Esophagus squamous epithelium (tissue), 5 donors: ENCODE data around the gene MYO1D. TPM values are rescaled to one million over a fixed set of nuclear protein-coding genes. Genes with fewer than 3 reads are reported as not detected.

Source experiments
- DNase-seq: peaks from one replicate; lab custom pipeline; 2025; lab: John Stamatoyannopoulos, UW
- H3K27ac ChIP-seq, 4 donors: fragments of 200-600 bp; sonication (generic); one replicate each; pipeline ENCODE4 v1.5.1; 2016 to 2019; ENCODE audit warnings: mild to moderate bottlenecking in 1 of 4
- H3K27me3 ChIP-seq, 4 donors: fragments of 200-600 bp; sonication (generic); 1 replicate in 3 of 4; 2 replicates in 1 of 4; pipeline versions ENCODE4 v1.5.1 to v1.6.0; 2017 to 2021; ENCODE audit warnings: antibody characterized with exemption in 1 of 4
- H3K36me3 ChIP-seq, 3 donors: fragments of 200-600 bp; sonication (generic); one replicate each; pipeline ENCODE4 v1.5.1; 2016 to 2019
- H3K4me1 ChIP-seq, 3 donors: fragments of 200-600 bp; sonication (generic); one replicate each; pipeline ENCODE4 v1.5.1; 2017 to 2019
- H3K4me3 ChIP-seq, 4 donors: fragments of 200-600 bp; sonication (generic); 1 replicate in 3 of 4; 2 replicates in 1 of 4; pipeline ENCODE4 v1.5.1; 2016 to 2019; ENCODE audit warnings: mild to moderate bottlenecking in 2 of 4, moderate library complexity in 1 of 4
- H3K9me3 ChIP-seq, 3 donors: fragments of 200-600 bp; sonication (generic); one replicate each; pipeline ENCODE4 v1.5.1; 2016 to 2019
- POLR2A ChIP-seq, 4 donors: fragments of 450-650 bp; IDR thresholded peaks; one replicate each; pipeline ENCODE4 v1.6.1; 2017; ENCODE audit warnings: antibody characterized with exemption in 4 of 4, mild to moderate bottlenecking in 4 of 4, moderate library complexity in 3 of 4
- WGBS, 2 donors: methylation state at CpG; one replicate each; pipeline ENCODE4 v1.1.5; 2018; 5-methylcytosine and 5-hydroxymethylcytosine counted together
- intact Hi-C: fragments of 100-400 bp; cut with DNase I; formaldehyde crosslinking; loops from one replicate; pipeline ENCODE4 v1.15.0; 2022
- total RNA-seq, 4 donors: library from RNA; depleted of rRNA; stranded (reverse); fragments of >200 nt; gene quantifications; one replicate each; pipeline ENCODE4 v1.1.0, GENCODE V29; 2016
- TF ChIP-seq, protein P1 (sequence below), 6 experiments: fragments of 450-650 bp in 4 of 6; fragments of 200-600 bp in 2 of 6; sonication (generic) in 2 of 6; IDR thresholded peaks; one replicate each; pipeline ENCODE4 v1.5.1; 2016 to 2019; ENCODE audit warnings: antibody characterized with exemption in 6 of 6, mild to moderate bottlenecking in 4 of 6, moderate library complexity in 4 of 6
- donor health status: DM: yes; HTN: yes; CAD: no.

MYO1D gene
- total RNA-seq, 4 donors from 2014 or later = 58.8 to 86.8 (median 64.3) TPM

DNA sequence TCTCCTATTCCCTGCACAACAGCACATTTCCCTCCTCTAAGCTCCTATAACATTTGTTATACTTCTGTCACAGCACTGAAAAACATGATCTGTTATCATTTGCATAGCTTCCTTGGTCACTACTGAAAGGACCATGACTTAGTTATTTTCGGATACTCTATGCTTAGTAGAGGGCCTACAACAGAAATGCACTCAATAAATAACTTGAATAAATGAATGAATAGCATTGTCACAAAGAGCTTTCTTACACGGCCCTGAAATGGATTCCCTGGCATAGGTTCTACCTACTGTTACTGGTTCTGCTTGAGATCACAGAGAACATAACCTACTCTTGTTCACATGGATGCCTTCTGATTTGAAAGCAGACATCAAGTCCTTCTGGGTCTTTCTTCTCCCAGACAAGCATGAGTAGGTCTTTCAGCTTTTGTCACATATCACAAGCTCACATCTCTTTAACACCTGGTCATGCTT lies 41.6 kb downstream of the MYO1D start:
- Histone ChIP-seq H3K4me3 (no peak overlapping the region), H3K27me3 (no peaks in the 10 kb centered on the region), H3K36me3 (no peaks in the 10 kb centered on the region), H3K9me3 (no peaks in the 10 kb centered on the region), H3K4me1 (peaks cover 0 to 28% (median 0%) of the 10 kb centered on the region in 3 donors), H3K27ac (peak overlapping the region in 2 of 4 donors; percentile 16 to 46)
- no peak for DNase-seq
- 39 to 48% methylated on average over 2 of the region's 2 CpGs for WGBS, 2 donors
- TF ChIP-seq, protein P1, sequence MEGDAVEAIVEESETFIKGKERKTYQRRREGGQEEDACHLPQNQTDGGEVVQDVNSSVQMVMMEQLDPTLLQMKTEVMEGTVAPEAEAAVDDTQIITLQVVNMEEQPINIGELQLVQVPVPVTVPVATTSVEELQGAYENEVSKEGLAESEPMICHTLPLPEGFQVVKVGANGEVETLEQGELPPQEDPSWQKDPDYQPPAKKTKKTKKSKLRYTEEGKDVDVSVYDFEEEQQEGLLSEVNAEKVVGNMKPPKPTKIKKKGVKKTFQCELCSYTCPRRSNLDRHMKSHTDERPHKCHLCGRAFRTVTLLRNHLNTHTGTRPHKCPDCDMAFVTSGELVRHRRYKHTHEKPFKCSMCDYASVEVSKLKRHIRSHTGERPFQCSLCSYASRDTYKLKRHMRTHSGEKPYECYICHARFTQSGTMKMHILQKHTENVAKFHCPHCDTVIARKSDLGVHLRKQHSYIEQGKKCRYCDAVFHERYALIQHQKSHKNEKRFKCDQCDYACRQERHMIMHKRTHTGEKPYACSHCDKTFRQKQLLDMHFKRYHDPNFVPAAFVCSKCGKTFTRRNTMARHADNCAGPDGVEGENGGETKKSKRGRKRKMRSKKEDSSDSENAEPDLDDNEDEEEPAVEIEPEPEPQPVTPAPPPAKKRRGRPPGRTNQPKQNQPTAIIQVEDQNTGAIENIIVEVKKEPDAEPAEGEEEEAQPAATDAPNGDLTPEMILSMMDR (IDR thresholded peaks at IDR 0.05) = no peak
- no peak for TF ChIP-seq POLR2A (IDR thresholded peaks at IDR 0.05)
- intact Hi-C loops = no loop called here

DNA sequence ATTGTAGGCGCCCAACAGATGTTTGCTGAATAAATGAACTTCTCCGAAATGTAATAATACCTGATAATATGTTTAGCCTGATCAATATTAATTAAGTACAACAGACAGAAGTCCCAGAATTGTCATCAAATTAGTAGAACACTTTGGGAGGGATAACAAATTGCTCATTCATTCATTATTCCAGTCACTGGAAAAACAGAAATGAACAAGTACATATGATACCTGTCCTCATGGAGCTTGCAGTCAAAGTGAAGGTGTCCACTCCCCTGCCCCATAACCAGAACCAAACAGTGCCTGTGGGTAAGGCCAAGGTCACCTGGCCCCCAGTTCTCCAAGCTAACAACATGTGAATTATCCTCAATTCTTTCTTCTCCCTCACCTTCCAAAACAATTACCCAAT lies 42.8 kb downstream of the MYO1D start:
- no peaks in the 10 kb centered on the region for H3K9me3 ChIP-seq
- 91 to 100% methylated on average over 2 of the region's 2 CpGs for WGBS, 2 donors
- H3K27me3 ChIP-seq = no peaks in the 10 kb centered on the region
- H3K4me1 ChIP-seq = peaks cover 0 to 21% (median 5%) of the 10 kb centered on the region in 3 donors
- no peak for TF ChIP-seq POLR2A (IDR thresholded peaks at IDR 0.05)
- TF ChIP-seq, protein P1 (IDR thresholded peaks at IDR 0.05) = no peak
- DNase-seq = no peak
- H3K27ac ChIP-seq = peak overlapping the region in 1 of 4 donors; percentile 38
- no peaks in the 10 kb centered on the region for H3K36me3 ChIP-seq
- H3K4me3 ChIP-seq = no peak overlapping the region
- intact Hi-C loops = no loop called here

DNA sequence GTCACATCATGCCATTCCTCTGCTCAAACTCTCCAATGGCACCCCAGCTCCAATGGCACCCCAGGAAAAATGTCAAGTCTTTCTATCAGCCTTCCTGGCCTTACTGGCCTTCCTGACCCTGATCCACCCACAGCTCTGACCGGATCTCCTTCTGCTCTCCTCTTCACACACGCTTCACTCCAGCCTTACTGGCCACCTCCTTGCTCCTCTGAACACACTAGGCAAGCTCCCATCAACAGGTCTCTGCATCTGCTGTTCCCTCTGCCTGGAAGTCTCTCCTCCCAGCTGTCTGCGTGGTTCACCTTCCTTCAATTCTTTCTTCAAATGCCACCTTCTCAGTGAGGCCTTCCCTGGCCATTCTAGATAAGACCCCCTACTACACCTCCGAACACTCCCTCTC lies 43.4 kb downstream of the MYO1D start:
- Histone ChIP-seq H3K27me3 (no peaks in the 10 kb centered on the region), H3K9me3 (no peaks in the 10 kb centered on the region), H3K36me3 (no peaks in the 10 kb centered on the region), H3K4me1 (peaks cover 0 to 24% (median 11%) of the 10 kb centered on the region in 3 donors), H3K27ac (no peak overlapping the region), H3K4me3 (no peak overlapping the region)
- WGBS, 2 donors = 78 to 96% methylated on average over 4 of the region's 4 CpGs
- intact Hi-C loops = no loop called here
- TF ChIP-seq POLR2A (IDR thresholded peaks at IDR 0.05) = no peak
- TF ChIP-seq, protein P1 (IDR thresholded peaks at IDR 0.05) = no peak
- DNase-seq = no peak

DNA sequence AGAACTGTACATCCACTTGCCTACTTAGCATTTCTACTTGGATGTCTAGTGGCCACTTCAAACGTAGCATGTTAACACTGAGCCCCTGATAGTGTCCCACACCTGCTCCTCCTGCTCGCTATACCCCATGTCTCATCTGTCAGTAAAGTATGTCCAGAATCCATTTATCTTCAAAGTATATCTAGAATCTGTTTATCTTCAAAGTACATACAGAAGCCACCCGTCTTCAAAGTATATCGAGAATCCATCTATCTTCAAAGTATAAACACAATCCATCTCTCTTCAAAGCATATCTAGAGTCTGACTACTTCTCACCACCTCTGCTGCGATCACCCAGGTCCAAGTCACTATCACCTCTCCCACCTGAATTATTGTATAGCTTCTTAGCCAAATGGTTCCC lies 43.8 kb downstream of the MYO1D start:
- H3K36me3 ChIP-seq = no peaks in the 10 kb centered on the region
- 91 to 94% methylated on average over 5 of the region's 5 CpGs for WGBS, 2 donors
- TF ChIP-seq, protein P1 (IDR thresholded peaks at IDR 0.05) = no peak
- no peak for TF ChIP-seq POLR2A (IDR thresholded peaks at IDR 0.05)
- no peak for DNase-seq
- peaks cover 0 to 28% (median 14%) of the 10 kb centered on the region in 3 donors for H3K4me1 ChIP-seq
- H3K27ac ChIP-seq = no peak overlapping the region
- no peaks in the 10 kb centered on the region for H3K27me3 ChIP-seq
- H3K9me3 ChIP-seq = no peaks in the 10 kb centered on the region
- intact Hi-C loops = no loop called here
- H3K4me3 ChIP-seq = no peak overlapping the region

DNA sequence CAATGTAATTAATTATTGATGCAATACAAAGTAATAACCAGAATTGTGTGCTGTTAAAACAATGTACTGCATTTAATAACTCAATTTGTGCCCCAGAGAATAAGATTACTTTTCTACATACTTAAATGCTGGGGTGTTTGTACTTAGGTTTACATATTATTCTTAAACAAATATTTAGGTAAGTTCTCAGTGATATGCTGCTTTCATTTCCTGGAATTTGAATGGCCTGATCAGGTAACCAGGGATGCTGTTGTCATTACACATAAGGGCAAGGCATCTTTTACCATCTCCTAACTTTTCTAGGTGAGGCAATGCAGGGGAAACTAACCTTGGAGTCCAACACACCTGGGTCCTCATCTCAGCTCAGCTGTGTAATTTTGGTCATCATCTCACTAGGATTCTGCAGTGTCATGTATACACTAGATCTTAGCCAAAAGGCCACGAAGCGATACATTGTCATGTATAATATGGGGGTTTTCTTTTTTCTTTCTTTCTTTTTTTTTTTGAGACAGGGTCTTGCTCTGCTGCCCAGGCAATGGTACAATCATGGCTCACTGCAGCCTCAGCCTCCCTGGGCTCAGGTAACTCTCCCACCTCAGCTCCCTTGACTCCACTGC lies 45.2 kb downstream of the MYO1D start:
- TF ChIP-seq, protein P1 (IDR thresholded peaks at IDR 0.05) = no peak
- TF ChIP-seq POLR2A (IDR thresholded peaks at IDR 0.05) = no peak
- WGBS, 2 donors = 83 to 89% methylated on average over 2 of the region's 2 CpGs
- no peaks in the 10 kb centered on the region for H3K27me3 ChIP-seq
- H3K27ac ChIP-seq = peak overlapping the region in 1 of 4 donors; percentile 0
- intact Hi-C loops = no loop called here
- no peaks in the 10 kb centered on the region for H3K36me3 ChIP-seq
- peaks cover 0 to 34% (median 17%) of the 10 kb centered on the region in 3 donors for H3K4me1 ChIP-seq
- DNase-seq = no peak
- no peak overlapping the region for H3K4me3 ChIP-seq
- no peaks in the 10 kb centered on the region for H3K9me3 ChIP-seq
